GM18499 (cell line): ENCODE results near the gene CT47A1.
"Not testable (repeated sequence)": the region's sequence is repeated elsewhere in the genome, so short reads cannot be mapped to it uniquely, and the experiment has no call there.

Experiments
- ATAC-seq: cut with Tn5 transposase; IDR thresholded peaks from one replicate; pipeline ENCODE4 v1.9.1; 2021; ENCODE audit warnings: moderate number of reproducible peaks; ENCODE audit not compliant: insufficient read depth, unreplicated experiment

The CT47A1 gene

DNA sequence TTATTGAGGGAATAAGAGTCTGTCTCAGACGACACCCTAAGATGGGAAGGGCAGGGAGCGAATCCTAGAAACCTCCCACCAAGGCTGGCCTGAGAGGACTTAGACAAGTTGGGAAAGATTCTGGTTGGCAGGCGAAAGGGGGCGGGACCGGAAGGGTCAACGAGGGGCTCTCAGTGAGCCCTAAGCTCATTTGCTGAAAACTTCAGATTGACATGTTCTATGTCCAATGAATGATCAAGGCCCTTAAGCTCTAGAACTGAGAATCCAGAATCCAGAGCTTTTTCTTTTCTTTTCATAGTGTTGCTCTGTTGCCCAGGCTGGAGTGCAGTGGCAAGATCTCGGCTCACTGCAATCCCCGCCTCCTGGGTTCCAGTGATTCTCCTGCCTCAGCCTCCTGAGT, at the start of gene CT47A1:
Gene CT47A1, minus strand, starts transcription at position 101 of the 400 bp plus-strand sequence. CDS start 231 bp downstream, outside the sequence.
- ATAC-seq = not testable (repeated sequence)

DNA sequence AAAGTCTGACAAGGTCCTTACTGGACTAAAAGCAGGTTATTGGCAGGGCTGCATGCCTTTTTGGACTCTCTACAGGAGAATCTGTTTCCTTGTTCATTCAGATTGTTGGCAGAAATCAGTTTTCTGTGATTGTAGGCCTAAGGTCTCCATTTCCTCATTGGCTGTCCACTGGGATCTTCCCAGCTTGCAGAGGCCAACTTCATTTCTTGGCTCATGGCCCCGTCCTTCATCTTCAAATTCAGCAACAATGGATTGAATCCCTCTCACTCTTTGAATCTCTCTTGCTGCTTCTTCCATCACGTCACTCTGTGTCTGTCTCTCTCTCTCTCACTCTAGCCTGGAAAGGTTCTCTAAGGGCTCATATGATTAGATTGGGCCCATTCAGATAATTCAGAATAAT, 47.0 kb upstream of the CT47A1 start:
- no peak for ATAC-seq

DNA sequence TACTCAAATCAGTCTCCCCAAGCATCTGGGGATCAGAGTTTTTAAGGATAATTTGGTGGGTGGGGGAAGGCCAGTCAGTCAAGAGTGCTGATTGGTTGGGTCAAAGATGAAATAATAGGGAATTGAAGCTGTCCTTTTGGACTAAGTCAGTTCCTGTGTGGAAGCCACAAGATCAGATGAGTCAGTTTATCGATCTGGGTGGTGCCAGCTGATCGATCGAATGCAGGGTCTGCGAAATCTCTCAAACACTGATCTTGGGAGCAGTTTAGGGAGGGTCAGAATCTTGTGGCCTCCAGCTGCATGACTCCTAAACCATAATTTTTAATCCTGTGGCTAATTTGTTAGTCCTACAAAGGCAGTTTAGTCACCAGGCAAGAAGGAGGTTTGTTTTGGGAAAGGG, 44.5 kb upstream of the CT47A1 start:
- ATAC-seq = no peak

DNA sequence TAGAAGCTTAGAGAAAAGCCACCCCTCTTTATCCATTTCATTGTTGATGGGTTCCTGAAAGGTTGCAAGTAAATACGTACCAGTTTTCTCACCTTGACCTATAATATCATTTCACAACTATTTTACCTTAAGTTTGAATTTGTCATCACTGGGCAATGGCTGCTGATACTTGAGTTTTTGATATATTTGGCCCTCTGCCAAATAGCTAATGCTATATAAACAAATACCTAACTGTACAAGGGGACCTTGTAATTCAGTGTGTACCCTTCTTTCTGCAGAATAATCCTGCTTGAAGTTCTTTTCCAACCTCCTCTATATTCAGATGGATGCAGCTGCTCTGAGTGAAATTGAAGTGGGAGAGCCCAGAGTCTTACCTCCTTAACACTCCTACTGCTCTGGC, 42.9 kb upstream of the CT47A1 start:
- no peak for ATAC-seq

DNA sequence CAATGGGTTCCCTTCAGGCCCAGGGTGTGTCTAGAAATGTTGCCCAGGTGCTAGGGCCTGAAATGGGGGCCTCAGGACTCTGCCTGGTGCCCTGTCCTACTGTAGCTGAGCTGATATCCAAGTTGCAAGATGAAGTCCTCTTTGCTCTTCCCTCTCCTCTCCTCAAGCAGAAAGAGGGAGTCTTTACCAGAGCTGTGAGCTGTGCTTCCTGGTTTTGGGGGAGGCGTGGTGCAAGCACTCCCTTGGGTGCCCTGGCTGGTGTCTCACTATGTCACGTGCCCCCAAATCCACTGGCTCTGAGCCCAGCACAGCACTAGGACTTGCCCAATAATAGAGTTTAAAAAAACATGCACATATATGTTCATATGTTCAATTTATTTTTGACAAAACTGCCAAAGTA, 29.3 kb upstream of the CT47A1 start:
- ATAC-seq = no peak

DNA sequence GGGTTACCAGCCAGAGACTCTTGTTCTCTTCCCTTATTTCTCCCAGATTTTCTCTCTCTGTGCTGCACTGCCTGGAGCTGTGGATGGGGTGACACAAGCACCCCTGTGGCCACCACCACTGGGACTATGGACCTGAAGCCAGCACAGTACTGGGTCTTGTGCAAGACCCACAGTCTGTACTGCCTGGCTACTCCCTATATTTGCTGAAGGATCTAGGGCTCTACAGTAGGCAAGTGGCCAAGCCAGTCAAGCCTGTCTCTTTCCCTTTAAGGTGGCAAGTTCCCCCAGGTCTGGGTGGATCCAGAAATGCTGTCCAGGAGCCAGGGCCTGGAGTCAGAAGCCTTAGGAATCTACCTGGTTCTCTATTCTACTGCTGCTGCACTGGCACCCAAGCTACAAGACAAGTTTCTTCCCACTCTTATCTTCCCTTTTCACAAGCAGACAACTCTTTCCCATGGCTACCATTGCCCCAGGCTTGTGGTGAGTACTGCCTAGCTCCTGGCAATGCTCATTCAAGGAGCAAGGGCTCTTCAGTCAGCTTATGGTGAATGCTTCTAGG, 28.4 kb upstream of the CT47A1 start:
- ATAC-seq = no peak

DNA sequence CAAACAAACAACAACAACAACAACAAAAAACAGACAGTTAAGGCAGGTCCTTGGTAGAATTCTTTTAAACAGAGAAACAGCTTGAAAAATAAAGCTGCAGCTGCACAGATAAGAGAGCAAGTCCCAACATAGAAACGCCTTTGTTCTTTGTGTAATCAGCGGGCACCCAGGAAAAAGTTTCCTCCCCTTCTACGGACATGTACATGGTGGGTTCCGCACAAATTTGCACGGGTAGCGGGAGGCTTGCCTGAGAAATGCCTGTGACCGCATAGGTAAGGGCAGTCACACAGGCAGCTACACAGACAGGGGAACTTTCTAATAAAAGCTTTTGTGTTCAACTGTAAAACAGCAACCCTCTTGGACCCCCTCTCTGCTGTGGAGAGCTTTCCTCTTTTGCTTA, 25.7 kb upstream of the CT47A1 start:
- ATAC-seq = no peak

DNA sequence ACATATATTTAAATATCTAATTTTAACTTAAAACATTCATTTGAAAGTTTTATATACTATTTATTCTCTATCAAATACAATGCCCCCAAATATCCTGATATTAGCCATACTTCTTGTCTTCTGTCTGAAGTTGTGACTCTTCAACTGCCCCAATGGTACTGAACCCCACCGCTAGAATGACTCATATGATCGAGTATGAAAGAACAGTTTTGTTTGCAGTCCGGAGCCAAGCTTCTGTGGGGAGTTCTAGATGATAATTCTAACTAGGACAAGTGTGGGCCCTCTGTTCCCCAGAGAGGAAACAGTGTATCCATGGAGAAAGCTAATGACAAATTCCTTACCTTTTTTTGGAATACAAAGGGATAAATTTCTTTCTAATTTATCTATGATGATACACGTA, 24.7 kb upstream of the CT47A1 start:
- ATAC-seq = no peak

DNA sequence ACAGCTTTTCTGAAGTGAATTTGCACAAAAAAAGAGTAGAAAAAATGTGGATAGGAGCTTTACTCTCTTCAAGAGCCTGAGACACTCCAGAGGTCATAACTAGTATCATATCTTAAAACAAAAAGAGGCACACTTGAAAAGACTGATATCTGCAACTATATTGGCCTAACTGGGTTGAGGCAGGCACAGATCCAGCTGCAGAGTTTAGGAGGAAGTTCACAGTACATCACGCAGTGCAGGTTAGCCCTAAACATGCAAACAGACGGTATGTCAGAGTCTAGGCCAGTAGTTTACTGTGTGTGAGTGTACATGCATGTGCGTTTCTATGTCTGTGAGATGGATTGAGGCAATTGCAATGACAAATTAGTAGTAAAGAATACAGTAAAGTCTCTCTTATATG, 24.2 kb upstream of the CT47A1 start:
- ATAC-seq = no peak

DNA sequence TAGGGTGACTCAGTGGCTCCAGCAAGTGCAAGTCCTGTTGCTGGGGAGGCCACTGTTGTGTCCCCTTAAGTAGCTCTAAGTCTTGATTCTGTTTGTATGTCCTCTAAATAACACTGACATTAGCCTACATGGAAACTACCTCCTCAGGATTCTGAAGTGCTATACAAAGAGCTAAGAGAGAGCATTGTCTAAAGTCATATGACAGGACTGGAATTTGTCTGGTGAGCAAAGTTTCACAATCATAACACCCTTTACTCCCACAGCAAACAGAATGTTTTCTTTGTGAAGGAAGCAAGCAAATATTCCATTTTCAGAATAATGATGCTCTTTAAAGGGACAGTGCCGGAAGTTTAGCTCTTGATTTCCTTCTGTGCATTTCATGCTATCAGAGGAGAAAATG, 23.4 kb upstream of the CT47A1 start:
- no peak for ATAC-seq

DNA sequence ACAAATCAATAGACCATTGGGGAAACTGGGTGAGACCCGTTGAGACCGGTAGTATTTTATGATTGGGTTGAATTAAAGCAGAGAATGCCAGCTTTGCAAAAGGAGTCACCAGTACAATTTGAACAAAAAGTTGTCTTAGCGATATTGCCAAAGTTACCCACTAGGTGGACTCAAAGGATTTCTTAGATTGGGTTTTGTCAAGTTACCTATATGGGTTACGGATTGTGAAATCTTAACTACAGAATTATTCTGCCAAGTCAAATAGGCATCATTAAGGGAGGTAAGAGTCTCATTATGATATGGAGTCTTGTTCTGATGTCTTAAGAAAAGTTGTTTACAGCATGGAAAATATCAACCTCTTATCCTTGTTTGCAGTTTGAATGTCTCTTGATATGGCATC, 15.0 kb upstream of the CT47A1 start:
- ATAC-seq = no peak

DNA sequence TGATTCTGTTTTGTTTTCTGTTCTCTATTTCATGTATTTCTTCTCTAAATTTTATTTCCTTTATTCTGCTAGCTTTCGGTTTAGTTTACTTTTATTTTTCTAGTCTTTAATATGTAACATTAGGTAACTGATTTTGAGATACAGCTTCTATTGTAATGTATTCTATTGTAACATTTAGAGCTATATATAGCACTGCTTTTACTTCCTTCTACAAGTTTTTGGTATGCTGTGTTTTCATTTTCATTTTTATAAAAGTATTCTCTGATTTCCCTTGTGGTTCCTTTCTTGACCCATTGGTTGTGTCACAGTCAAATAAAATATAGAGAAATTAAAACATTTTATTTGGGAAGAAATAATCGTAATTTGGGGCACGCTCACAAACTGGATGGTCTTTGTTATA, 13.9 kb upstream of the CT47A1 start:
- ATAC-seq = no peak

DNA sequence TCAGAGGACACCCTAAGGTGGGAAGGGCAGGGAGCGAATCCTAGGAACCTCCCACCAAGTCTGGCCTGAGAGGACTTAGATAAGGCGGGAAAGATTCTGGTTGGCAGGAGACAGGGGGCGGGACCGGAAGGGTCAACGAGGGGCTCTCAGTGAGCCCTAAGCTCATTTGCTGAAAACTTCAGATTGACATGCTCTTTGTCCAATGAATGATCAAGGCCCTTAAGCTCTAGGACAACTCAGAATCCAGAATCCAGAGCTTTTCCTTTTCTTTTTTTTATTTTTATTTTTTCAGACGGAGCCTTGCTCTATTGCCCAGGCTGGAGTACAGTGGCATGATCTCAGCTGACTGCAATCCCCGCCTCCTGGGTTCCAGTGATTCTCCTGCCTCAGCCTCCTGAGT, 29.1 kb downstream of the CT47A1 start, which contains the start of gene CT47A7:
Gene CT47A7, minus strand, starts transcription at position 101 of the 400 bp plus-strand sequence. CDS start 255 bp downstream, outside the sequence.
- ATAC-seq = not testable (repeated sequence)
